H1 (cell line): ENCODE results near the gene MTHFS. TPM values are rescaled to one million over a fixed set of nuclear protein-coding genes. Genes with fewer than 3 reads are reported as not detected.
A peak's percentile ranks its signal among the peaks of the same experiment; 100 is the strongest.

Experiments used
- EGR1 ChIP-seq: IDR thresholded peaks from 2 replicates; pipeline ENCODE4 v1.6.1; 2011; ENCODE audit warnings: low read depth, low read length, borderline replicate concordance
- POLR2AphosphoS5 ChIP-seq: IDR thresholded peaks from 2 replicates; pipeline ENCODE4 v1.6.1; 2011; ENCODE audit warnings: low read depth, low read length
- RAD21 ChIP-seq, 2 experiments: IDR thresholded peaks in 1 of 2; conservative IDR thresholded peaks in 1 of 2; 2 replicates each; pipeline ENCODE4 v1.6.1; 2011; ENCODE audit warnings: low read depth in 2 of 2, low read length in 2 of 2, improper control_type of control experiment in 1 of 2, inconsistent platforms in 1 of 2, mild to moderate bottlenecking in 1 of 2, moderate library complexity in 1 of 2
- RBBP5 ChIP-seq: IDR thresholded peaks from 2 replicates; pipeline ENCODE4 v1.7.1; 2012; ENCODE audit warnings: low read depth, mild to moderate bottlenecking, inconsistent platforms, low read length, moderate library complexity, borderline replicate concordance
- SIX5 ChIP-seq: IDR thresholded peaks from 2 replicates; pipeline ENCODE4 v1.6.1; 2011; ENCODE audit warnings: mild to moderate bottlenecking, low read depth, low read length
- SP4 ChIP-seq: IDR thresholded peaks from 2 replicates; pipeline ENCODE4 v1.6.1; 2012; ENCODE audit warnings: low read length, inconsistent platforms
- YY1 ChIP-seq: IDR thresholded peaks from 2 replicates; pipeline ENCODE4 v1.6.1; 2011; ENCODE audit warnings: low read depth, mild to moderate bottlenecking, low read length
- polyA plus RNA-seq, 7 experiments: library from polyadenylated mRNA; depleted of rRNA in 3 of 7; stranded (reverse) in 5 of 7; unstranded in 2 of 7; fragments of >200 nt in 5 of 7; fragments of 200-250 nt in 2 of 7; gene quantifications; 1 replicate in 5 of 7; 2 replicates in 1 of 7; 4 replicates in 1 of 7; pipeline versions ENCODE4 v1.2.1 to v1.2.3, GENCODE V29; 2011 to 2013; ENCODE audit warnings: missing spikeins in 2 of 7, mixed read lengths in 2 of 7
- total RNA-seq: library from RNA; stranded (reverse); fragmentation: NEBNext Ultra II Directional; extraction: Animal tissue kit (Norgen Biotek cat#: 25700); gene quantifications from 2 replicates; pipeline ENCODE4 v1.2.1, GENCODE V29; 2021

Gene MTHFS
- total and polyA plus RNA-seq, 2 of the 8 experiments (the other 6 are each of a cell fraction or from before 2014, with no cell fraction given) = 27.3 to 37.2 TPM

GRCh38 chr15:79918278-79918677 is 21.5 kb upstream of the MTHFS start (continued):
- TF ChIP-seq RAD21 (IDR thresholded peaks at IDR 0.05 in 1 of 2, conservative IDR thresholded peaks at IDR 0.05 in 1 of 2; ENCODE audit: low read depth in 2 of 2, low read length in 2 of 2) (peak in 1 of 2 experiments; percentile 28; a peak in 2 of 4 replicates), YY1 (peak; percentile 65; the same call in 1 of the 2 replicates), POLR2AphosphoS5 (peak; percentile 82), SP4 (no peak), RBBP5 (peak; percentile 72; the same call in 1 of the 2 replicates), EGR1 (peak; percentile 72; the same call in 1 of the 2 replicates), SIX5 (no peak)
